Mesenchymal stem cell (in vitro differentiated cells and primary cell): ENCODE results near the gene FAM20A.
"Not testable (repeated sequence)": the region's sequence is repeated elsewhere in the genome, so short reads cannot be mapped to it uniquely, and the experiment has no call there.

Source experiments
- DNase-seq: peaks from one replicate; pipeline ENCODE4 v3.0.0-alpha.2; 2013
- H2AFZ ChIP-seq: one replicate; pipeline ENCODE4 v1.6.1; 2013; ENCODE audit warnings: low read depth, mild to moderate bottlenecking, control low read depth, inconsistent platforms, low read length, moderate library complexity
- H2AK5ac ChIP-seq: 2 replicates; pipeline ENCODE4 v1.6.1; 2013; ENCODE audit warnings: low read length, moderate library complexity, mild to moderate bottlenecking, inconsistent platforms; ENCODE audit not compliant: severe bottlenecking
- H2BK120ac ChIP-seq: one replicate; pipeline ENCODE4 v1.6.1; 2013; ENCODE audit warnings: low read depth, mild to moderate bottlenecking, inconsistent platforms, low read length, moderate library complexity
- H2BK12ac ChIP-seq, 2 experiments: one replicate each; pipeline ENCODE4 v1.6.1; 2013; ENCODE audit warnings: inconsistent platforms in 2 of 2, low read length in 2 of 2, mild to moderate bottlenecking in 2 of 2, moderate library complexity in 2 of 2, control low read depth in 1 of 2
- H2BK15ac ChIP-seq: one replicate; pipeline ENCODE4 v1.6.1; 2013; ENCODE audit warnings: mild to moderate bottlenecking, low read depth, inconsistent platforms; ENCODE audit not compliant: poor library complexity, severe bottlenecking
- H2BK5ac ChIP-seq: 2 replicates; pipeline ENCODE4 v1.6.1; 2013; ENCODE audit warnings: low read depth, mild to moderate bottlenecking, low read length, control low read depth, inconsistent platforms; ENCODE audit not compliant: poor library complexity, severe bottlenecking
- H3K14ac ChIP-seq, 2 experiments: one replicate each; pipeline ENCODE4 v1.6.1; 2013; ENCODE audit warnings: inconsistent platforms in 2 of 2, low read length in 2 of 2, control low read depth in 1 of 2, mild to moderate bottlenecking in 1 of 2, moderate library complexity in 1 of 2
- H3K18ac ChIP-seq, 2 experiments: one replicate each; pipeline ENCODE4 v1.6.1; 2013; ENCODE audit warnings: inconsistent platforms in 2 of 2, low read length in 2 of 2, control low read depth in 1 of 2, low read depth in 1 of 2, mild to moderate bottlenecking in 1 of 2
- H3K23ac ChIP-seq, 2 experiments: one replicate each; pipeline ENCODE4 v1.6.1; 2013; ENCODE audit warnings: inconsistent platforms in 2 of 2, low read length in 2 of 2, mild to moderate bottlenecking in 2 of 2, moderate library complexity in 2 of 2, control low read depth in 1 of 2
- H3K27ac ChIP-seq: 2 replicates; pipeline ENCODE4 v1.5.1; 2013; ENCODE audit warnings: mild to moderate bottlenecking, moderate library complexity, low read length, control low read depth, inconsistent platforms; ENCODE audit not compliant: poor library complexity, severe bottlenecking
- H3K27me3 ChIP-seq, 2 experiments: 2 replicates each; pipeline versions ENCODE4 v1.6.1 to v1.7.0; 2013; ENCODE audit warnings: low read length in 2 of 2, mild to moderate bottlenecking in 2 of 2, moderate library complexity in 2 of 2, control low read depth in 1 of 2, inconsistent platforms in 1 of 2; ENCODE audit not compliant: control insufficient read depth in 1 of 2, insufficient read depth in 1 of 2
- H3K36me3 ChIP-seq, 2 experiments: 2 replicates each; pipeline versions ENCODE4 v1.6.1 to v1.7.0; 2013; ENCODE audit warnings: low read length in 2 of 2, control low read depth in 1 of 2, inconsistent platforms in 1 of 2, low read depth in 1 of 2, mild to moderate bottlenecking in 1 of 2; ENCODE audit not compliant: insufficient read depth in 2 of 2, control insufficient read depth in 1 of 2
- H3K4ac ChIP-seq, 2 experiments: one replicate each; pipeline ENCODE4 v1.6.1; 2013; ENCODE audit warnings: inconsistent platforms in 2 of 2, low read length in 2 of 2, mild to moderate bottlenecking in 2 of 2, moderate library complexity in 2 of 2, control low read depth in 1 of 2, low read depth in 1 of 2
- H3K4me1 ChIP-seq: 2 replicates; pipeline ENCODE4 v1.6.1; 2013; ENCODE audit warnings: low read depth, low read length, control low read depth; ENCODE audit not compliant: control insufficient read depth, insufficient read depth
- H3K4me2 ChIP-seq: 2 replicates; pipeline ENCODE4 v1.6.1; 2013; ENCODE audit warnings: low read length, mild to moderate bottlenecking, inconsistent platforms; ENCODE audit not compliant: poor library complexity, severe bottlenecking
- H3K4me3 ChIP-seq, 2 experiments: 2 replicates each; pipeline versions ENCODE4 v1.5.1 to v1.7.0; 2013; ENCODE audit warnings: low read length in 2 of 2, mild to moderate bottlenecking in 2 of 2, control low read depth in 1 of 2, low read depth in 1 of 2; ENCODE audit not compliant: insufficient read depth in 1 of 2
- H3K79me1 ChIP-seq: replicated peaks from 2 replicates; pipeline ENCODE4 v1.6.1; 2013; ENCODE audit warnings: mild to moderate bottlenecking, control low read depth, low read length, inconsistent platforms; ENCODE audit not compliant: poor library complexity, severe bottlenecking
- H3K9ac ChIP-seq: 2 replicates; pipeline ENCODE4 v1.7.0; 2013; ENCODE audit warnings: mild to moderate bottlenecking, low read length, moderate library complexity
- H3K9me3 ChIP-seq: 2 replicates; pipeline ENCODE4 v1.7.0; 2013; ENCODE audit warnings: mild to moderate bottlenecking, low read length; ENCODE audit not compliant: control insufficient read depth
- H4K8ac ChIP-seq: one replicate; pipeline ENCODE4 v1.6.1; 2013; ENCODE audit warnings: inconsistent platforms, mild to moderate bottlenecking, low read length, moderate library complexity
- H4K91ac ChIP-seq: one replicate; pipeline ENCODE4 v1.6.1; 2013; ENCODE audit warnings: mild to moderate bottlenecking, low read length, inconsistent platforms
- WGBS: methylation state at CpG from one replicate; pipeline ENCODE4 v1.1.7; 2013; ENCODE audit warnings: mixed read lengths; 5-methylcytosine and 5-hydroxymethylcytosine counted together

Gene FAM20A

GRCh38 chr17:68584581-68585303 lies 16.4 kb downstream of the FAM20A start:
- 94% methylated on average over 4 of the region's 5 CpGs for WGBS
- DNase-seq: no peak
- no peak overlapping the region for H2BK15ac ChIP-seq
- peak overlapping the region; percentile 21 for H3K9ac ChIP-seq
- H2AFZ ChIP-seq: no peak overlapping the region
- no peak overlapping the region for H2AK5ac ChIP-seq
- no peak overlapping the region for H2BK5ac ChIP-seq
- no peak overlapping the region for H3K23ac ChIP-seq
- H2BK12ac ChIP-seq: no peak overlapping the region
- no peak overlapping the region for H3K14ac ChIP-seq
- H3K27ac ChIP-seq: no peak overlapping the region
- no peak overlapping the region for H2BK120ac ChIP-seq
- no peaks in the 10 kb centered on the region for H3K79me1 ChIP-seq
- no peak overlapping the region for H4K91ac ChIP-seq
- H3K4ac ChIP-seq: no peak overlapping the region
- peaks cover 0 to 5% of the 10 kb centered on the region in 2 experiments for H3K27me3 ChIP-seq
- no peak overlapping the region for H3K18ac ChIP-seq
- no peak overlapping the region for H3K4me3 ChIP-seq
- H3K4me1 ChIP-seq: no peaks in the 10 kb centered on the region
- H4K8ac ChIP-seq: no peak overlapping the region
- H3K4me2 ChIP-seq: no peak overlapping the region
- H3K9me3 ChIP-seq: peaks cover 15% of the 10 kb centered on the region
- H3K36me3 ChIP-seq: peaks cover 0 to 74% of the 10 kb centered on the region in 2 experiments

GRCh38 chr17:68582867-68583266 lies 18.3 kb downstream of the FAM20A start:
- DNase-seq, H2BK12ac ChIP-seq, H3K23ac ChIP-seq, H3K4me3 ChIP-seq, H3K14ac ChIP-seq, H2BK5ac ChIP-seq, H2AK5ac ChIP-seq, H3K79me1 ChIP-seq, H3K27me3 ChIP-seq, H2AFZ ChIP-seq, H3K4me1 ChIP-seq, H3K9ac ChIP-seq, H2BK15ac ChIP-seq, H3K4me2 ChIP-seq, H2BK120ac ChIP-seq, H3K9me3 ChIP-seq, H3K27ac ChIP-seq, H4K91ac ChIP-seq, H3K4ac ChIP-seq, H4K8ac ChIP-seq, H3K18ac ChIP-seq: not testable (repeated sequence)
- H3K36me3 ChIP-seq: peaks cover 0 to 69% of the 10 kb centered on the region in 2 experiments
- WGBS: 100% methylated on average over 5 of the region's 6 CpGs

- Histone ChIP-seq H4K91ac (no peak overlapping the region), H3K4me1 (no peaks in the 10 kb centered on the region), H2AFZ (no peak overlapping the region), H3K27me3 (no peaks in the 10 kb centered on the region), H2BK15ac (no peak overlapping the region), H3K36me3 (peaks cover 0 to 61% of the 10 kb centered on the region in 2 experiments), H2BK120ac (no peak overlapping the region), H2BK12ac (no peak overlapping the region), H3K23ac (no peak overlapping the region), H2AK5ac (no peak overlapping the region), H3K9ac (peak overlapping the region; percentile 13), H3K79me1 (no peaks in the 10 kb centered on the region), H3K14ac (no peak overlapping the region), H3K4ac (no peak overlapping the region), H3K27ac (no peak overlapping the region), H2BK5ac (no peak overlapping the region), H4K8ac (no peak overlapping the region), H3K9me3 (no peaks in the 10 kb centered on the region), H3K4me2 (no peak overlapping the region), H3K4me3 (no peak overlapping the region), H3K18ac (no peak overlapping the region)
- no peak for DNase-seq
- WGBS: 97% methylated on average over 9 of the region's 9 CpGs
These were observed 19.1 kb downstream of the FAM20A start for GRCh38 chr17:68581863-68582645.

- no peaks in the 10 kb centered on the region for H3K79me1 ChIP-seq
- H3K9me3 ChIP-seq: no peaks in the 10 kb centered on the region
- no peak overlapping the region for H2BK15ac ChIP-seq
- H3K4me1 ChIP-seq: no peaks in the 10 kb centered on the region
- H3K27me3 ChIP-seq: no peaks in the 10 kb centered on the region
- 58% methylated on average over 6 of the region's 6 CpGs for WGBS
- H3K9ac ChIP-seq: peak overlapping the region; percentile 64
- no peak overlapping the region for H3K18ac ChIP-seq
- H3K4me2 ChIP-seq: no peak overlapping the region
- DNase-seq: peak; percentile 77
- no peak overlapping the region for H3K23ac ChIP-seq
- H2BK12ac ChIP-seq: no peak overlapping the region
- H3K4ac ChIP-seq: no peak overlapping the region
- H2AFZ ChIP-seq: no peak overlapping the region
- H4K91ac ChIP-seq: no peak overlapping the region
- H3K14ac ChIP-seq: no peak overlapping the region
- no peak overlapping the region for H3K27ac ChIP-seq
- no peak overlapping the region for H2BK5ac ChIP-seq
- peaks cover 0 to 52% of the 10 kb centered on the region in 2 experiments for H3K36me3 ChIP-seq
- H2BK120ac ChIP-seq: no peak overlapping the region
- no peak overlapping the region for H4K8ac ChIP-seq
- H2AK5ac ChIP-seq: no peak overlapping the region
- no peak overlapping the region for H3K4me3 ChIP-seq
These were observed 20.9 kb downstream of the FAM20A start for GRCh38 chr17:68580236-68580770.
